ENCODE measurements around the gene RFESD. TPM values are rescaled to one million over a fixed set of nuclear protein-coding genes. Genes with fewer than 3 reads are reported as not detected.

RFESD gene
- total and polyA plus RNA-seq, 4 donors, result 1.1 to 98.0 (median 1.4) TPM

GRCh38 chr5:95613514-95613913, 33.1 kb upstream of the RFESD start:
- Histone ChIP-seq H3K27ac (ENCODE audit: low read depth in 1 of 2, low read length in 2 of 2) (no peak overlapping the region), H3K36me3 (ENCODE audit: control insufficient read depth in 4 of 4, insufficient read depth in 3 of 4, low read depth in 1 of 4, low read length in 3 of 4) (no peaks in the 10 kb centered on the region), H3K27me3 (ENCODE audit: control insufficient read depth in 4 of 4, insufficient read depth in 4 of 4, low read length in 3 of 4) (no peaks in the 10 kb centered on the region), H3K9me3 (ENCODE audit: control insufficient read depth in 4 of 4, low read length in 3 of 4) (peaks cover 0 to 2% (median under 1%) of the 10 kb centered on the region in 4 donors), H3K4me1 (ENCODE audit: control insufficient read depth in 4 of 4, insufficient read depth in 4 of 4, low read length in 3 of 4) (no peaks in the 10 kb centered on the region), H3K9ac (ENCODE audit: low read depth in 1 of 2, low read length in 2 of 2) (no peak overlapping the region), H3K4me3 (ENCODE audit: low read depth in 1 of 3, low read length in 3 of 3) (no peak overlapping the region)
- no peak for DNase-seq (ENCODE audit: low spot score)
- TF ChIP-seq, protein P1, sequence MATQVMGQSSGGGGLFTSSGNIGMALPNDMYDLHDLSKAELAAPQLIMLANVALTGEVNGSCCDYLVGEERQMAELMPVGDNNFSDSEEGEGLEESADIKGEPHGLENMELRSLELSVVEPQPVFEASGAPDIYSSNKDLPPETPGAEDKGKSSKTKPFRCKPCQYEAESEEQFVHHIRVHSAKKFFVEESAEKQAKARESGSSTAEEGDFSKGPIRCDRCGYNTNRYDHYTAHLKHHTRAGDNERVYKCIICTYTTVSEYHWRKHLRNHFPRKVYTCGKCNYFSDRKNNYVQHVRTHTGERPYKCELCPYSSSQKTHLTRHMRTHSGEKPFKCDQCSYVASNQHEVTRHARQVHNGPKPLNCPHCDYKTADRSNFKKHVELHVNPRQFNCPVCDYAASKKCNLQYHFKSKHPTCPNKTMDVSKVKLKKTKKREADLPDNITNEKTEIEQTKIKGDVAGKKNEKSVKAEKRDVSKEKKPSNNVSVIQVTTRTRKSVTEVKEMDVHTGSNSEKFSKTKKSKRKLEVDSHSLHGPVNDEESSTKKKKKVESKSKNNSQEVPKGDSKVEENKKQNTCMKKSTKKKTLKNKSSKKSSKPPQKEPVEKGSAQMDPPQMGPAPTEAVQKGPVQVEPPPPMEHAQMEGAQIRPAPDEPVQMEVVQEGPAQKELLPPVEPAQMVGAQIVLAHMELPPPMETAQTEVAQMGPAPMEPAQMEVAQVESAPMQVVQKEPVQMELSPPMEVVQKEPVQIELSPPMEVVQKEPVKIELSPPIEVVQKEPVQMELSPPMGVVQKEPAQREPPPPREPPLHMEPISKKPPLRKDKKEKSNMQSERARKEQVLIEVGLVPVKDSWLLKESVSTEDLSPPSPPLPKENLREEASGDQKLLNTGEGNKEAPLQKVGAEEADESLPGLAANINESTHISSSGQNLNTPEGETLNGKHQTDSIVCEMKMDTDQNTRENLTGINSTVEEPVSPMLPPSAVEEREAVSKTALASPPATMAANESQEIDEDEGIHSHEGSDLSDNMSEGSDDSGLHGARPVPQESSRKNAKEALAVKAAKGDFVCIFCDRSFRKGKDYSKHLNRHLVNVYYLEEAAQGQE (IDR thresholded peaks at IDR 0.05), result no peak
- TF ChIP-seq SP1 (IDR thresholded peaks at IDR 0.05) (no peak), HNF4G (IDR thresholded peaks at IDR 0.05) (no peak), FOXA2 (IDR thresholded peaks at IDR 0.05) (no peak), CTCF (IDR thresholded peaks at IDR 0.05; ENCODE audit: low read depth, low read length, missing input control) (no peak), FOXA1 (IDR thresholded peaks at IDR 0.05) (no peak), HNF4A (conservative IDR thresholded peaks at IDR 0.05) (no peak)
- 94% methylated on average over 1 of the region's 1 CpG for WGBS

- WGBS, result 86% methylated on average over 1 of the region's 1 CpG
Measured at GRCh38 chr5:95615164-95615467, 31.5 kb upstream of the RFESD start.

More at GRCh38 chr5:95615164-95615467, 31.5 kb upstream of the RFESD start:
- Histone ChIP-seq H3K36me3 (ENCODE audit: control insufficient read depth in 4 of 4, insufficient read depth in 3 of 4, low read depth in 1 of 4, low read length in 3 of 4) (no peaks in the 10 kb centered on the region), H3K4me1 (ENCODE audit: control insufficient read depth in 4 of 4, insufficient read depth in 4 of 4, low read length in 3 of 4) (peaks cover 0 to 8% (median 3%) of the 10 kb centered on the region in 4 donors), H3K4me3 (ENCODE audit: low read depth in 1 of 3, low read length in 3 of 3) (no peak overlapping the region), H3K9ac (ENCODE audit: low read depth in 1 of 2, low read length in 2 of 2) (no peak overlapping the region), H3K27ac (ENCODE audit: low read depth in 1 of 2, low read length in 2 of 2) (no peak overlapping the region), H3K9me3 (ENCODE audit: control insufficient read depth in 4 of 4, low read length in 3 of 4) (peaks cover 0 to 2% (median under 1%) of the 10 kb centered on the region in 4 donors), H3K27me3 (ENCODE audit: control insufficient read depth in 4 of 4, insufficient read depth in 4 of 4, low read length in 3 of 4) (no peaks in the 10 kb centered on the region)
- TF ChIP-seq SP1 (IDR thresholded peaks at IDR 0.05) (no peak), RXRA (IDR thresholded peaks at IDR 0.05) (no peak), RAD21 (IDR thresholded peaks at IDR 0.05) (no peak), CTCF (IDR thresholded peaks at IDR 0.05; ENCODE audit: low read depth, low read length, missing input control) (no peak), ZBTB33 (IDR thresholded peaks at IDR 0.05) (no peak), HNF4G (IDR thresholded peaks at IDR 0.05) (no peak), GABPA (IDR thresholded peaks at IDR 0.05 in 1 of 2, conservative IDR thresholded peaks at IDR 0.05 in 1 of 2) (no peak), HNF4A (conservative IDR thresholded peaks at IDR 0.05) (no peak), FOXA1 (IDR thresholded peaks at IDR 0.05) (no peak), NR2F2 (IDR thresholded peaks at IDR 0.05) (no peak)
- TF ChIP-seq, protein P1 (IDR thresholded peaks at IDR 0.05), result no peak
- TF ChIP-seq, protein P2, sequence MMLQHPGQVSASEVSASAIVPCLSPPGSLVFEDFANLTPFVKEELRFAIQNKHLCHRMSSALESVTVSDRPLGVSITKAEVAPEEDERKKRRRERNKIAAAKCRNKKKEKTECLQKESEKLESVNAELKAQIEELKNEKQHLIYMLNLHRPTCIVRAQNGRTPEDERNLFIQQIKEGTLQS (IDR thresholded peaks at IDR 0.05), result no peak
- no peak for DNase-seq (ENCODE audit: low spot score)

All from liver (tissue), 9 donors.